ENCODE data around the gene TIRAP.
"Not testable (repeated sequence)": the region's sequence is repeated elsewhere in the genome, so short reads cannot be mapped to it uniquely, and the experiment has no call there.

TIRAP gene, protein sequence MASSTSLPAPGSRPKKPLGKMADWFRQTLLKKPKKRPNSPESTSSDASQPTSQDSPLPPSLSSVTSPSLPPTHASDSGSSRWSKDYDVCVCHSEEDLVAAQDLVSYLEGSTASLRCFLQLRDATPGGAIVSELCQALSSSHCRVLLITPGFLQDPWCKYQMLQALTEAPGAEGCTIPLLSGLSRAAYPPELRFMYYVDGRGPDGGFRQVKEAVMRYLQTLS
- total RNA-seq: 19.8 to 21.8 reads per million in 2 donors

DNA sequence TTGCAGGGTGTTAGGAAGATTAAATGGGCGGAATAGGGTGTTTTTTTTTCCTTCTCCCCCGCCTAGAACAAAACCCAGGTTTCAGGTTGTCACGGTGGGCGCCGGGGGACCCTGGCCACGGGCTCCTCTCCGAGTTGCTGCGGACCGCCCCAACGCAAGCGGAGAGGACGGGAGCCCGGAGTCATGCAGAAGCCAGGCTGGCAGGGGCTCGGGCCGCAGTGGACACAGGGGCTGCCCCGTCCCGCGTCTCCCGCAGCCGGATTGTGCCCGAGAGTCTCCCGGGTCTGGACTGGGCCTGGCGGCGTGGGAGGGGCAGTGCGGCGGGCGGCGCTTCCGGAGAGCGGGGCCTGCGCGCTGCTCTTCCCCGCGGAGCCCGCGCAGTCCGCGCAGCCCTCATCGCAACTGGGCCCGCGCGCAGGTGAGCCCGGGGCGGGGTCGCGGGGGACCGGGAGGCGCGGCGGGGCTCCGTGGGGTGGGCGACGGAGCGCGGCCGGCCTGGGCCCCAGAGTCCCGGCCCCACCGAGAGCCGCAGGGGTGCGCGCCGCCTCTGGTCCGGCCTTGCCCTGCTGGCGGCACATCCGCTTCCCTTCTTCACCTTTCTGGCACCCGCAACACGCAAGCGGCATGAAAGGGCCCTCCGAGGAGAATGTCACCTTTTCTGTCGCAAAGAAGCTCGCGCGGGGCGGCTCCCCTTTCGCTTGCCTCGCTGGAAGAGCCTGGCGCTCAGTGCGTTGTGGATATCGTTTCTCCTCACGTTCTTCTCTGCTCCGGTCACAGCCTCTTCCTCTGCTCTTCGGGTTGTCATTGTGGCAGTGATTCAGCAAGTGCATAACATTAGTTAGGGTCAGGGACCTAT lies at the start of gene TIRAP:
TIRAP (plus strand) TSS at position 358 of the 856 bp plus-strand sequence. CDS start 7,802 bp downstream, outside the sequence.
- peak; percentile 50 for DNase-seq

DNA sequence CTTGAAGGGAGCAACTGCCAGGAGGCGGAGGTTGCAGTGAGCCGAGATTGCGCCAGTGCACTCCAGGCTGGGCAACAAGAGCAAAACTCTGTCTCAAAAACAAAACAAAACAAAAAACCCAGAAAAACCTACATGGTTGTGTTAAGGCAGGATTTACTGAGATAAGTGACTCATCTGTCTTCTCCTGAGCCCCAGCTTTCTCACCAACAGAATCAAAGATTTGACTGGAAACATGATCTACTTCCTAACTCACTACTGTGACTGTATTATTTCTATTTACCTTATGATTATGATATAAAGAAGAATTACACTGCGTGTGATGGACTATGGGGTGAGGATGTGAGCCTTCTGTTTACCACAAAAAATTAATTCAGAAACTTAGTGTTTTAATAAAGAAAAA lies 49.5 kb upstream of the TIRAP start:
- no peak for DNase-seq

DNA sequence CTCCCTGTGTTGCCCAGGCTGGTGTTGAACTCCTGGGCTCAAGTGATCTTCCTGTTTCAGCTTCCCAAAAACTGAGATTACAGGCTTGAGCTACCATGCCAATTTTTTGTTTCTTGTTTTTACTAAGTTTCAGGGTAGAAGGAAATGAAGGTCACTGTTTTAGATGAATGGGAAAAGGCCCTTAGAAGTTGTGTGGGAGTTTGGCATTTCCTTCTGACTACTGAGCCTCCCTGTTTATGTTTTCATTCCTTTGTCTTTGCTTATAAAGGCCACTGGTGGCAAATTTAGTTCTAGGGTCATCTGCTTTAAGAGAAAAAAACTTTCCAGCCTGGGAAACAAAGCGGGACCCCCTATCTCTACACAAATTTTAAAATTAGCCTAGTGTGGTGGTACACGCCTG lies 36.3 kb upstream of the TIRAP start:
- no peak for DNase-seq

DNA sequence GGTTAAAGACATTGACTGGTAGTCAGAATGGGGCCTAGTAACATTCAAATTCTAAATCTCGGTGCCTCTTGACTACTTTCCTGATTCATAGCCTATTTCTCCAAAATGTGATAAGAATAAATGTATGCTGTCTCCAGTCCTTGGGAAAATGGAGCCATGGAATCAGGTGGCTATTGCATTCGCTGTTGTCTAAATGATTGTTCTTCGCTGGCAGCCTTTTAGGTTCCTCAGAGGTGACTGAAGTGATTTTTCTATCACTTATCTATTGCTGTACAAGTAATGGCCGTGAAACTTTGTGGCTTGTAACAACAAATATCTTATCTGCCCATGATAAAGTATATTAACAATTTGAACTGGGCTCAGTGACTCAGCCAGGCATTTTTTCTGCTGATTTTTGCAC lies 29.6 kb upstream of the TIRAP start:
- DNase-seq: no peak

DNA sequence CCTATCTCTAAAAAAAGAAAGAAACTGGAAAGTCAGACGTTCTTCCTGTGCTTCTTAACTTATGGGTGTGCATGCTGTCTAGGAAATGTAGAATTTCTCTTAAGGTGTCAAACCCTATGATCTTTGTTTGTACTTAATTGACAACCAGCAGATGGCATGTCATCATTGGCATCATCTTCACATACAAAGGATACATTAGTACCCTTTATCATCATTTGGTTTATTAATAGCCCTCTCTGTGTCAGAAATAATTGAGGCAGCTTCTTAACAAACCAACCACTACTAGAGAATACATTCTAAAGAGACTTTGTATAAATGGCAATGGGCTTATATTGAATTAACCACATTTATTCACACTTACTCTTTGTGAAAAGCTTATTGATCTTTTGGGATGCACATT lies 28.1 kb upstream of the TIRAP start:
- no peak for DNase-seq

DNA sequence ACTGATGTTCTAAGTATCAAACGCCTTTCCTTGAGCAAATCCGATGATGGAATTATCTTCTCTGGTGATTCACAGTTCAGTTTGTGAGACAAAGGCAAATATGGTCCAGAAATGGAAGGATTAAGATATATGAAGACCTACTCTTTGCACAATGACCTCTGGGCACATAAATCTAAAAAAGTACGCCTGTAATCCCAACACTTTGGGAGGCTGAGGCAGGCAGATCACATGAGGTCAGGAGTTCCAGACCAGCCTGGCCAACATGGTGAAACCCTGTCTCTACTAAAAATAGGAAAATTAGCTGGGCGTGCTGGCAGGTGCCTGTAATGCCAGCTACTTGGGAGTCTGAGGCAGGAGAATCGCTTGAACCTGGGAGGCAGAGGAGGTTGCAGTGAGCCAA lies 27.4 kb upstream of the TIRAP start:
- DNase-seq: not testable (repeated sequence)

DNA sequence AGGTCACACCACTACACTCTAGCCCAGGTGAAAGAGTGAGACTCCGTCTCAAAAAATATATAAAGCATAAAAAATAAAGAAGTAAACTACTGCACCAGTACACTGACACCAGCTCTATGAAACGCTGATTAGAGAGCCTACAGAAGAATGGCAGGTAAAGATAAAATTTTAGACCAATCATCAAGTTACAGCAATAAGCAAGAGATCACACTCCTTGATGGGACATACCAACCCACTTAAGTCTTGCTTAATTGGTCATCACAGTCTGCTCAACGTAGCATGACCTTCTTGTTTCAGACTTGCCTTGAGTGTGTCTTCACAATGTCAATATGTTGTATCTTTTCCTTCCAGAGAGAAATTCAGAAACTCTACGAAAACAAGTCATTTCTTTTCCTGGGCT lies 26.7 kb upstream of the TIRAP start:
- DNase-seq: no peak

DNA sequence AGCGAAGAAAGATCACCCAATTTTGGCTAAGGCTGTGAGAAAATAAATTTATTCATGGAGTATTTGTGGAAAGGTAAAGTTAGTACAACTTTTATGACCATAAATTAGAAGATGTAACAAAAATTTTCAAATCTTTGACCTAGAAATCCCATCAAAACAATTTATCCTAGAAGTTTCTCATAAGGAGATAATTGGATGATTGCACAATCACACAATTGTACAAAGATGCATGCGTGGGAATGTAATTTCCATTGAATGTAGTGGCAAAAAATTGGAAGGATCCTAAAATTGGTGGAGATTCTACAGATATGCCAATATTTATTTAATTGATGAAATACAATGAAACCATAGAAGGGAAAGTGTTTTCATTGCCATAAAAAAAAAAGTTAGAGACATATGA lies 25.7 kb upstream of the TIRAP start:
- no peak for DNase-seq

DNA sequence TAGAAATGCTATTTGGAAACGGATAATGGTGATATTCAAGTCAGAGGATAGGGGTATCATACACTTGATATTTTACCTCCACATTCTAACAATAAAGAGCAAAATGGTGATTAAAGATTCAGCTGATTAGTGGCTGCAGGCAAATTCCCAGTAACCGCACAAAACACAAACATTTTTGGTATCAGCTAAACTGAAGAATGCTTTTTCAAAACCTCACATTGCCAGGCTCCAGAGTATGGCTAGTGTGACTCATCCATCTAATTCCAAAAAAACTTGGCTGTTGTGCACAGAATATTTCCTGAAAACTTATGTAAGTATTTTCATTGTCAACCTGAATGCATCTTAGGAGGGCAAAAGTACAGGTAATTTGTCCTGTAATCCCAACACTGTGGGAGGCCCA lies 25.1 kb upstream of the TIRAP start:
- no peak for DNase-seq

DNA sequence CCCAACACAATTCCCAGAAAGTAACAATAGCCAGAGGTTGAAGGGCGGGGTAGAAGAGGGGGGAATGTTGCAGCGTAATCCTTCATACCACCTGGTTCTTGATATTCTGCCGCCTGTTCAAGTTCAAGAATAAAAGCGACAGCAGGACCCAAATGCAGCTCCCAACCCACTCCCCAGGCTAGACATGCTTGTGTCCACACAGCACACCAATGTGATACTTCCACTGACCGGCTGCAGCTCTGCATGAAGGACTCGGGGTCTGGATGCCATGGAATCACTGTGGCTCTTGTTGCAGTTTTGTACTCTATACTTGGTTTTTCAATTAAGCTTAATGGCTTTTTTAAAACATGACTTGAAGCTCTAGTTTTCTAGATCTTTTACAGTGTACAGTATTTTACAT lies 20.7 kb upstream of the TIRAP start:
- no peak for DNase-seq

DNA sequence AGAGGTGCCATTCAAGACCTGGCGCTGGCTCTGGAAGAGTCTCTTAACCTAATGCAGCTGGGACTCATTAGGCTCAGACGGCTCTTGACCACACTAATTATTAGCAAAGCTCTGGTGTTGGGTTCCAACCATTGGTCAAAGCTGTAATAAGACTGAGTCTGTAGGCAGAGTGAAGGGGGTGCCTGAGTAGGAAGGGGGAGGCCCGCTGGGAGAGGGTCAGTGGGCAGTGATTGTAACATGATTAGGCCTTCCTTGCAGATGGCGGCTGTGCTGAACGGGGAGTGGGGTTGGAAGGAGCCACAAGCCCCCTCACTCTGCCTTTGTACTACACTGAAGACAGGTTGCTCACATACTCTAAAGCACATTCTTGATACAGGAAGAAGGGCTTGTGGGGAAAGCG lies 19.4 kb upstream of the TIRAP start:
- no peak for DNase-seq

DNA sequence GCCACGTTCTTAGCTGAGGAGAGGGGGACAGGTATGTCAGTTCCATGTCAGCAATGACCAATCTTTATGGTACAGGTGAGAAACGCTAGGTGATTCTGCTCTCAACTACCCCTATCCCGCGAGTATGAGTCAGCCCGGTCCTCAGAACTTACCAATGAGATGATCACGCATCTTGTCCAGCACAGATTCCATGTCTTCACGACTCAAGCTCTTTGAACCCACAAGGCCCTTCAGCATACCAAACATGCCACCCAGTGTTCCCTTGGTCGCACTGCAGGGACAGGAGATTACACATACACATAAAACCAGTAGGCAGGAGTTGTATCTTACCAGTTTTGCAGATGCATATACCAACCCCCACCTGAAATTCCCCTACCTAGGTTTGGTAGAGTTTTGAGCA lies 17.1 kb upstream of the TIRAP start:
- no peak for DNase-seq

DNA sequence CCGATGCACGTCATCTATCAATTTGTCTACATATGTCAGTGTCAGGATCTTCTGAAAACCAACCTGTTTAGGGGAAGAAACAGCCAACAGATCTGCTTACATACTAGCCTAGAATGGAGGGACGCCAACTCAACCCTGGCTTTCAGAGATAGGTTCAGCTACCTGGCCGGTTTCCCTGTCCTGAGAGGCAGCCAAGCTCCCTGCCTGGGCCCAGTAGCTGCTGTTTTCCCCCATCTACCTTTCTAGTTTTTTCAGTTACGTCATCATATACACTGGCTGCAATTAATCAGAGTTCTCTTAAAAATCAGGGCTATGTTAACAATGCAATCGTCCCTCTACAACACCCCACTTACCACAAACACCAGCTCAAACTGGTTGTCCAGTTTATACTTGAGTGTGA lies 15.2 kb upstream of the TIRAP start:
- no peak for DNase-seq

DNA sequence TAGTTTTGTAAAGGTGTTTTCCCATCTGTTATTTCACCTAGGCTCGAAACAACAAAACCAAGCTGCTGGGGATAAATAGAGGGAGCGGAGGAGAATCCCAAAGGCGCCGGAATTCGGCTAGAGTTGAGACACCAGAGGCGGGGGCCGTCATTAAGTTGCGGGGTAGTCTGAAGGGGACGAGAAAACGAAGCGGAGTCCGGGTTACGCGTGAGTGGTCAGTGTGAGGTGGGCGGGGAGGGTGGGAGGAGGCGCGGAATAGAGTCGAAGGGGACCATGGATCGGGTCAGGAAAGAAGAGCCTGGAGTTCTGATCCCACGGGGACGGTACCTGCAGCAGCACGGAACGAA lies 14.6 kb upstream of the TIRAP start:
- DNase-seq: no peak

DNA sequence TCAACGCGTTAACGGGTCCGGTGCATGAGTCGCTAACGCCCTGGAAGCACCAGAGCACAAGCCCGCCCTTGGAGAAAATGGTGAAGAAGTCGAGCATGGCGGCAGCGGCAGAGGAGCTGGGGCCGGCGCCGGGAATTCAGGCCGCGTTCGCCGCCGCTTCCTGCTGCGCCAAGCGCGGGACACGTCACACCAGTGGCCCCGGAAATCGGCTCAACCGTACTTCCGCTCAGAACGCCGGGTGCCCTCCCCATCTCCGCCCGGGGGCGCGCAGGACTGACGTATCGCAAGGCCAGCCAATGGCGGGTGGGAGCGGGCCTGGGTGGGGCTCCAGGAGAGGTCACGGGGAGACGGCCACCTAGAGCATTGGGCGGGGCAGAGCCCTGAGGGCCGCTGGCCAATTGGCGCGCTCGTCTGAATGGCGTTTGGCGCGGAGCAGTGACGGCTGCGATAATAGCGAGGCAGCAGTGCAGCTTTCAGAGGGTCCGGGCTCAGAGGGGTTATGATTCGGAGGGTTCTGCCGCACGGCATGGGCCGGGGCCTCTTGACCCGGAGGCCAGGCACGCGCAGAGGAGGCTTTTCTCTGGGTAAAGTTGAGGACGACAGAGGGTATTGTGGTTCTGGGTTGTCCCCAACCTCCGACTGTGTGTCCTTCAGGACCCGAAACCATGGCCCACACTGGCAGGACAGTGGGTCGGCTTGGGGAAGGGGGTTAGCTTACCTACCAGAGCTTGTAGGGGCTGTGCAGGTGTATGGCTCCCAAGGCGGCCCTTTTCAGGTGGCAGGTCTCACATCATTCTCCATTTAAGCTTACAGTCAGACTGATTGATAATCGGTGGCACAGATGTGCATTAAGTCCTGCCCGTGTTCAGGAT lies 13.9 kb upstream of the TIRAP start, which contains the start of the genes FOXRED1 and SRPRA:
FOXRED1 (plus strand) TSS at position 447 of the 872 bp plus-strand sequence; CDS start at position 500, 53 bp downstream.
SRPRA (minus strand) TSS at position 188 of the 872 bp plus-strand sequence; CDS start at position 97, 91 bp downstream.
- peak; percentile 99 for DNase-seq

DNA sequence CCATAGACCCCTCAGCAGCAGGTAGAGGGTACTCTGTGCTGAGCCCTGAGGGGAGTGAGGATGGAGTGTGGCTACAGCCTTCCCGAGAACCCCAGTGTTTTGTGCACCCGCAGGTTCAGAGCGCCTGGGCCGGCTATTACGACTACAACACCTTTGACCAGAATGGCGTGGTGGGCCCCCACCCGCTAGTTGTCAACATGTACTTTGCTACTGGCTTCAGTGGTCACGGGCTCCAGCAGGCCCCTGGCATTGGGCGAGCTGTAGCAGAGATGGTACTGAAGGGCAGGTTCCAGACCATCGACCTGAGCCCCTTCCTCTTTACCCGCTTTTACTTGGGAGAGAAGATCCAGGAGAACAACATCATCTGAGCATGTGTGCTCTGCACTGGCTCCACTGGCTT lies 5.6 kb upstream of the TIRAP start:
- no peak for DNase-seq

DNA sequence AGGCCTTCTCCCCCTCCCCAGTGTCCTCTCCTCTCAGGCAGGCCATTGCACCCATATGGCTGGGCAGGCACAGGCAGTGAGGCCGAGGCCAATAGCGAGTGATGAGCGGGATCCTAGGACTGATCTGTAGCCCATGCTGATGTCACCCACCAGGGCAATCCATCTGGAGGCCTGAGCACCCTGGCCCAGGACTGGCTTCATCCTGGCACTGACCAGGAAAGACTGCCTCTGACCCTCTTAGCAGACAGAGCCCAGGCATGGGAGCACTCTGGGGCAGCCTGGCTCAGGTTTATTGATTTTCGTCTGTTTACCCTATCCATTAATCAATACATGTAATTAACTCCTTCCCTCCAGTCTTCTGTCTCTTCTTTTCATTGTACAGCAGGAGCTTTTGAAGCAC lies 5.1 kb upstream of the TIRAP start:
- DNase-seq: no peak

DNA sequence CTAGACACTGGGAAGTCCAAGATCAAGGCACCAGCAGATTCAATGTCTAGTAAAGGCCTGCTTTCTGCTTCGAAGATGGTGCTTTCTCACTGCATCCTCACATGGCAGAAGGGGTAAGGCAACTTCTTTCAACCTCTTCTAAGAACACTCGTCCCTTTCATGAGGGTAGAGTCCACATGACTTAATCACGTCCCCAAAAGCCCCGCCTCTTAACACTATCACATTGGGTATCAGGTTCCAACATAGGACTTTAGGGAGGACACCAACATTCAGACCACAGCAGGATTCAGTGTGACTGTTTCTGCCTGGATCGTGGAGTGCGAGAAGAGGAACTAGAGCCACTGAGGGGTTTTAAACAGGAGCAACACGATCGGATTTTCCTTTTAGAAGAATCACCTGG lies 3.7 kb upstream of the TIRAP start:
- no peak for DNase-seq

DNA sequence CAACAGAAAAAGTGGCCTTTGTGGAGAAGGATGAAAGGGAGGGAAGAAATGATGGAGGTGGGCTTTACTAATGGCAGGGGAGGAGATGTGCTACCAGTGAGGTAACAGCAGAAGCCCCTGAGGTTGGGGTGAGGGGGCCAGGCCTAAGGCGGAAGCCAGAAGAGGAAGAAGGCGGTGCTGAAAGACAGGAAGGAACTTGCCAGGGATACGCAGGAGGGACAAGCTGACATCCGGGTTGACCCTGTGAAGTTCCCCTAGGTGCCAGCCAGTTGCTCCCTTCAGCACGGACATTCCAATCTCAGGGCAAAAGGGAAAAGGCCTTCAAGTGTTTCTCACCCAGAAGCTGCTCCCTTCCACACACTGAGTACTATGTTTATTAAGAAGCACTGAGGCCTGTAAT lies 2.3 kb upstream of the TIRAP start:
- no peak for DNase-seq

DNA sequence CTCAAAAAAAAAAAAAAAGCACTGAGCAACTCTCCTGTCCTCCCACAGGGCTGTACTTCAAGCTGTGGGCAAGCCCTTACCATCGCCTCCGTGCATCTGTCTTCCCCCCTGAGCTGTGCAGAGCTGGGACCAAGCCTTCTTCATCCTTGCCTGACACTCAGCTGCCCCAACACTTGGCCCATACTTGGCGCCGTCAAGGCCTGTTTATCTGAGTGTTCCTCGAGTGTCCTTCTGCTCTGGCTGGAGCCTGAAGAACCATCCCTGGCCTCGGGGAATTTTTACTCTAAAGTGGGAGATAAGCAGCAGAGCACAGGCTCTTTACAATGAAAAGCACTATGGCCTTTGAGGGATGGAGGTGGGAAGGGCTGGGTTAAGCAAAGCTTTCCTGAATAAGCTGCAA lies 1.6 kb upstream of the TIRAP start:
- DNase-seq: no peak

DNA sequence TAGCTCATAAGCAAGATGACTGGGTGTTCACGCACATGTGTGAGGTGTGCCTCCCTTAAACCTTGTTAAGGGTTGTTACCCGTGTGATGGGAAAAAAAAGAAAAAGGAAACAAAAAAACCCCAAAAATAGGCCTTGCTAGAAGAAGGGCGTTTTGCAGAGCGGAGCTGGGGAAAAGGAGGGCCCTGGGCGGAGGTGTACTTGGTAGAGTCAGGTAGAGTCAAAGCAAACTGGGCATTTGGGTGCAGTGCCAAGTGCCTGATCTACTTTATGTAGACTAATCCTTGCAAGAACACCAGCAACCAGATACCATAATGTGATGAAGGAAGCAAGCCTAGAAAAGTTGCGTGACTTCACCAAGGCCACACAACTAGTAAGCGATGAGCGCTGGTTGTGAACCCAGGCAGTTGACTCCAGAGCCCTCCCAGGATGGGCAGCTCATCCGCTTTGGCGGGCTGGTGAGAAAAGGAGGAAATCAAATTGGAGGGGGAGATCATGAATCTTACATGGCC lies 1.2 kb upstream of the TIRAP start:
- no peak for DNase-seq

DNA sequence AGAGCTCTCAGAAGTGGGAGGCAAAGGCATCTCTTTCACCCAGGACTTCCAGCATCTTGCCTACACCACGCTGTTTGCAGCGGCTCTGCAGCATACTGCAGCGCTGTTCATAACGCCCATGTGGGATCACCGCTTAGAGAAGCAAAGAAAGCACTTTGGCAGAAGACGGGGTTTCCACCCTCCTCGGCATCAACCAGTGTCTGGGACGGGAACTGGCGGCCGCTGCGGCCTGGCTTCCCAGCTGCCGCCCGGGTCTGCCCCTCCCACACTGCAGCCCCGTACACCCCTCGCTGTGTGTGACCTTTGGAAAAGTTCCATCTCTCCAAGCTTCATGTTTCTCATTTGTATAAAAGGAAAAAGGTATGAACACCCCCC lies 545 bp upstream of the TIRAP start:
- DNase-seq: no peak

DNA sequence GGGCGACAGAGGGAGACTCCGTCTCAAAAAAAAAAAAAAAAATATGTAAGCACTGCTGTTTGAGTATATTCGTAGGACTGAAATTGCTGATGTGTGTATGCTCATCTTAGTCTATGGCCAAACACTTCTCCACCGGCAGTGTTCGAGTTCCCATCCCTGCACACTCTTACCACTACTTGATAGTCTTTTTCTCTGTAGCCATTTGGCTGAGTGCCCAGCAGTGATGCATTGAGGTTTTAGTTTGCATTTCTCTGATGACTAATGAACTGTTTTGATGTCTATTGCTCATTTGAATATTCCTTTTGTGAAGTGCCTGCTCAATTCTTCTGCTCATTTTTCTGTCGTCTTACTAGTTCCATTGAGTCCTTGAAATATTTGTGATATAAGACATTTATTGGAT lies 1.9 kb downstream of the TIRAP start:
- DNase-seq: no peak

Data from activated gamma-delta T cell (primary cell).